Lower leg skin (tissue), 3 donors: ENCODE data around the gene ELFN1.

Source experiments
- CTCF ChIP-seq, 3 donors: fragments of 450-650 bp; IDR thresholded peaks; one replicate each; pipeline ENCODE4 v1.5.1; 2016; ENCODE audit warnings: antibody characterized with exemption in 3 of 3, mild to moderate bottlenecking in 3 of 3, moderate library complexity in 2 of 3
- POLR2A ChIP-seq, 2 donors: fragments of 450-650 bp; IDR thresholded peaks; one replicate each; pipeline ENCODE4 v1.6.1; 2016 to 2017; ENCODE audit warnings: antibody characterized with exemption in 2 of 2, mild to moderate bottlenecking in 1 of 2, moderate library complexity in 1 of 2

- TF ChIP-seq CTCF (IDR thresholded peaks at IDR 0.05) (no peak), POLR2A (IDR thresholded peaks at IDR 0.05) (no peak)
Measured at GRCh38 chr7:1710936-1711335, 40.9 kb downstream of the ELFN1 start.
